ENCODE data around the gene HAGHL.

Gene HAGHL

GRCh38 chr16:778447-778846, 51.5 kb downstream of the HAGHL start:
- Histone ChIP-seq H3K36me3 (ENCODE audit: insufficient read depth, low read length) (no peaks in the 10 kb centered on the region), H3K9me3 (ENCODE audit: insufficient read depth, low read depth, low read length) (no peaks in the 10 kb centered on the region), H4K20me1 (ENCODE audit: insufficient read depth, low read length, poor library complexity, severe bottlenecking) (no peaks in the 10 kb centered on the region), H3K79me2 (ENCODE audit: insufficient read depth, low read length) (no peaks in the 10 kb centered on the region), H3F3A (ENCODE audit: low read depth) (no peaks in the 10 kb centered on the region), H3K4me1 (ENCODE audit: insufficient read depth, low read length, poor library complexity, severe bottlenecking) (no peaks in the 10 kb centered on the region), H3K4me2 (ENCODE audit: low read depth, low read length, poor library complexity, severe bottlenecking) (no peak overlapping the region), H3K4me3 (ENCODE audit: low read length, poor library complexity, severe bottlenecking) (no peak overlapping the region), H2AFZ (ENCODE audit: low read length) (no peak overlapping the region), H3K27me3 (ENCODE audit: insufficient read depth, low read length, poor library complexity, severe bottlenecking) (no peaks in the 10 kb centered on the region), H3K9ac (ENCODE audit: low read depth, low read length, poor library complexity, severe bottlenecking) (no peak overlapping the region), H3K9me2 (replicated peaks; ENCODE audit: low read depth, low read length) (no peaks in the 10 kb centered on the region)
- TF ChIP-seq CTCF (conservative IDR thresholded peaks at IDR 0.05; ENCODE audit: low read length) (no peak), EZH2phosphoT487 (IDR thresholded peaks at IDR 0.05; ENCODE audit: borderline replicate concordance) (no peak)

- Histone ChIP-seq H3K4me1 (ENCODE audit: insufficient read depth, low read length, poor library complexity, severe bottlenecking) (no peaks in the 10 kb centered on the region), H2AFZ (ENCODE audit: low read length) (no peak overlapping the region), H3K9ac (ENCODE audit: low read depth, low read length, poor library complexity, severe bottlenecking) (no peak overlapping the region), H3K79me2 (ENCODE audit: insufficient read depth, low read length) (no peaks in the 10 kb centered on the region), H3K9me3 (ENCODE audit: insufficient read depth, low read depth, low read length) (no peaks in the 10 kb centered on the region), H3K4me3 (ENCODE audit: low read length, poor library complexity, severe bottlenecking) (no peak overlapping the region), H4K20me1 (ENCODE audit: insufficient read depth, low read length, poor library complexity, severe bottlenecking) (no peaks in the 10 kb centered on the region), H3K4me2 (ENCODE audit: low read depth, low read length, poor library complexity, severe bottlenecking) (no peak overlapping the region), H3F3A (ENCODE audit: low read depth) (no peaks in the 10 kb centered on the region), H3K9me2 (replicated peaks; ENCODE audit: low read depth, low read length) (no peaks in the 10 kb centered on the region), H3K36me3 (ENCODE audit: insufficient read depth, low read length) (no peaks in the 10 kb centered on the region), H3K27me3 (ENCODE audit: insufficient read depth, low read length, poor library complexity, severe bottlenecking) (no peaks in the 10 kb centered on the region)
- TF ChIP-seq EZH2phosphoT487 (IDR thresholded peaks at IDR 0.05; ENCODE audit: borderline replicate concordance) (no peak), CTCF (conservative IDR thresholded peaks at IDR 0.05; ENCODE audit: low read length) (no peak)
These were observed 52.1 kb downstream of the HAGHL start for GRCh38 chr16:778909-779527.

Measured in Loucy (cell line).